Measurements from ENCODE around the gene CALHM1.

Gene CALHM1

GRCh38 chr10:103451091-103451813 lies 7.4 kb downstream of the CALHM1 start:
- no peaks in the 10 kb centered on the region for H4K20me1 ChIP-seq (ENCODE audit: insufficient read depth, low read length)
- no peaks in the 10 kb centered on the region; the same call in 1 of the 2 replicates for H3K36me3 ChIP-seq (replicated peaks; ENCODE audit: insufficient read depth, low read length)
- H3K4me3 ChIP-seq (ENCODE audit: low read length) = peak overlapping the region; percentile 74
- DNase-seq = peak; percentile 64
- H3K79me2 ChIP-seq (ENCODE audit: low read length) = peaks cover 30% of the 10 kb centered on the region
- no peaks in the 10 kb centered on the region for H3K9me2 ChIP-seq (replicated peaks; ENCODE audit: insufficient read depth, low read length)
- H2AFZ ChIP-seq (ENCODE audit: low read length) = peak overlapping the region; percentile 56
- no peak for TF ChIP-seq EZH2 (optimal IDR thresholded peaks at IDR 0.05; ENCODE audit: low read depth, low read length)
- no peak for TF ChIP-seq EZH2phosphoT487 (IDR thresholded peaks at IDR 0.05; ENCODE audit: low read length)
- no peak for TF ChIP-seq CTCF (IDR thresholded peaks at IDR 0.05; ENCODE audit: low read length)
- H3K4me2 ChIP-seq (ENCODE audit: low read depth, low read length) = peak overlapping the region; percentile 85
- peaks cover 6% of the 10 kb centered on the region for H3F3A ChIP-seq (ENCODE audit: insufficient read depth, low read length)
- H3K27me3 ChIP-seq (replicated peaks; ENCODE audit: insufficient read depth, low read length) = no peaks in the 10 kb centered on the region
- H3K9ac ChIP-seq (ENCODE audit: low read length) = peak overlapping the region; percentile 66
- H3K27ac ChIP-seq (ENCODE audit: low read length) = peak overlapping the region; percentile 39; the same call in 1 of the 2 replicates
- no peaks in the 10 kb centered on the region for H3K9me3 ChIP-seq (replicated peaks; ENCODE audit: insufficient read depth, low read length)
- no peaks in the 10 kb centered on the region for H3K4me1 ChIP-seq (ENCODE audit: low read length)

GRCh38 chr10:103450201-103450695 lies 8.5 kb downstream of the CALHM1 start:
- Histone ChIP-seq H3K9ac (ENCODE audit: low read length) (no peak overlapping the region; the same call in 1 of the 2 replicates), H3K27me3 (replicated peaks; ENCODE audit: insufficient read depth, low read length) (no peaks in the 10 kb centered on the region), H3K4me1 (ENCODE audit: low read length) (no peaks in the 10 kb centered on the region), H3K9me2 (replicated peaks; ENCODE audit: insufficient read depth, low read length) (no peaks in the 10 kb centered on the region), H3K79me2 (ENCODE audit: low read length) (peaks cover 30% of the 10 kb centered on the region), H3K4me2 (ENCODE audit: low read depth, low read length) (peak overlapping the region; percentile 85), H3K27ac (ENCODE audit: low read length) (no peak overlapping the region), H3K9me3 (replicated peaks; ENCODE audit: insufficient read depth, low read length) (no peaks in the 10 kb centered on the region), H3F3A (ENCODE audit: insufficient read depth, low read length) (peaks cover 6% of the 10 kb centered on the region), H2AFZ (ENCODE audit: low read length) (no peak overlapping the region), H4K20me1 (ENCODE audit: insufficient read depth, low read length) (no peaks in the 10 kb centered on the region), H3K4me3 (ENCODE audit: low read length) (peak overlapping the region; percentile 74; the same call in 1 of the 2 replicates), H3K36me3 (replicated peaks; ENCODE audit: insufficient read depth, low read length) (no peaks in the 10 kb centered on the region; the same call in 1 of the 2 replicates)
- no peak for DNase-seq
- TF ChIP-seq CTCF (IDR thresholded peaks at IDR 0.05; ENCODE audit: low read length) (no peak), EZH2phosphoT487 (IDR thresholded peaks at IDR 0.05; ENCODE audit: low read length) (no peak), EZH2 (optimal IDR thresholded peaks at IDR 0.05; ENCODE audit: low read depth, low read length) (no peak)

- Histone ChIP-seq H3K4me1 (ENCODE audit: low read length) (no peaks in the 10 kb centered on the region), H3K4me2 (ENCODE audit: low read depth, low read length) (no peak overlapping the region), H3F3A (ENCODE audit: insufficient read depth, low read length) (peaks cover 6% of the 10 kb centered on the region), H3K9me2 (replicated peaks; ENCODE audit: insufficient read depth, low read length) (no peaks in the 10 kb centered on the region), H3K36me3 (replicated peaks; ENCODE audit: insufficient read depth, low read length) (no peaks in the 10 kb centered on the region; the same call in 1 of the 2 replicates), H3K9ac (ENCODE audit: low read length) (no peak overlapping the region), H3K4me3 (ENCODE audit: low read length) (no peak overlapping the region), H2AFZ (ENCODE audit: low read length) (no peak overlapping the region), H3K79me2 (ENCODE audit: low read length) (peaks cover 30% of the 10 kb centered on the region), H3K9me3 (replicated peaks; ENCODE audit: insufficient read depth, low read length) (no peaks in the 10 kb centered on the region), H3K27me3 (replicated peaks; ENCODE audit: insufficient read depth, low read length) (no peaks in the 10 kb centered on the region), H4K20me1 (ENCODE audit: insufficient read depth, low read length) (no peaks in the 10 kb centered on the region), H3K27ac (ENCODE audit: low read length) (no peak overlapping the region)
- DNase-seq = no peak
- no peak for TF ChIP-seq CTCF (IDR thresholded peaks at IDR 0.05; ENCODE audit: low read length)
- no peak for TF ChIP-seq EZH2phosphoT487 (IDR thresholded peaks at IDR 0.05; ENCODE audit: low read length)
Observed at GRCh38 chr10:103449208-103450144, 9.2 kb downstream of the CALHM1 start.
